HG02571 (cell line): ENCODE results near the gene POLR2F.

Experiments used
- ATAC-seq: cut with Tn5 transposase; IDR thresholded peaks from one replicate; pipeline ENCODE4 v1.9.1; 2021; ENCODE audit warnings: mild to moderate bottlenecking, moderate library complexity; ENCODE audit not compliant: unreplicated experiment

POLR2F gene

DNA sequence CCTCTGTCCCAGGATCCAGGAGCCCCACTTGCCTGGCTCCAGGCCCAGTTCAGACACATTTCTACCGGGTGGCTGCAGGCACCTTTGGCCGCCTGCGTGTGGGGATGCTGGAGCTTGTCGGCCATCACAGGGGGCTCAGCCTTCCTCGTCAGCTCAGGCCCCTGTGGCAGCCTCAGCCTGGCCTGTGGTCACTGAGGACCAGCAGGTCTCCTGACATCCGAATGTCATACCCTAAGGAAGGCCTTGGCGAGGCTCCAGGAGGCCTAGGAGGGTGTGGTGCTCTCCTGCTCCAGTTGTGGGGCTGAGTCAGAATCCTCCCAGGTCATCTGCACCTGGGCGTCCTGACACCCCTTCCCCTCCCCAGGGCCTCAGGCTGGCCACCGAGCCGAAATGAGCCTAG is 45.7 kb downstream of the POLR2F start:
- ATAC-seq = no peak

GRCh38 chr22:37999640-38000272 is 46.3 kb downstream of the POLR2F start:
- ATAC-seq = no peak

GRCh38 chr22:38005943-38006342 is 52.4 kb downstream of the POLR2F start:
- no peak for ATAC-seq

DNA sequence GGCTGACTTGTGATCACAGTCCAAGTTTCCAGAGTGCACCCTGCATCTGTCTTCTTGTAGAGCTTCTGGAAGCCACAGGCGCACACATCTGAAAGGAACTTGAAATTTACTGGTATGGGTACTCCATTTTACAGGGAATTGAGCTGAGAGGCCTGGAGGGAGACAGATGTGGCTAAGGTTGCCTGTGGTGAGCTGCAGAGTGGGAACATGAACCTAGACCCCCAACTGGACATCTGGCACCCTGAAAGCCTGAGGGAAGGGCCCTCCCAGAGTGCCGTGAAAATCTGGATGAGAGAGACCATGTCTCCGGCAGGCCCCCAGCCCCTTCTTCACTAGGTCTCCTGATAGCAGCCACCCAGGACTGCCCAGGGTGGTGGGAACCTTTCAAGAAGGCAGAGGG is 53.4 kb downstream of the POLR2F start:
- ATAC-seq = no peak

DNA sequence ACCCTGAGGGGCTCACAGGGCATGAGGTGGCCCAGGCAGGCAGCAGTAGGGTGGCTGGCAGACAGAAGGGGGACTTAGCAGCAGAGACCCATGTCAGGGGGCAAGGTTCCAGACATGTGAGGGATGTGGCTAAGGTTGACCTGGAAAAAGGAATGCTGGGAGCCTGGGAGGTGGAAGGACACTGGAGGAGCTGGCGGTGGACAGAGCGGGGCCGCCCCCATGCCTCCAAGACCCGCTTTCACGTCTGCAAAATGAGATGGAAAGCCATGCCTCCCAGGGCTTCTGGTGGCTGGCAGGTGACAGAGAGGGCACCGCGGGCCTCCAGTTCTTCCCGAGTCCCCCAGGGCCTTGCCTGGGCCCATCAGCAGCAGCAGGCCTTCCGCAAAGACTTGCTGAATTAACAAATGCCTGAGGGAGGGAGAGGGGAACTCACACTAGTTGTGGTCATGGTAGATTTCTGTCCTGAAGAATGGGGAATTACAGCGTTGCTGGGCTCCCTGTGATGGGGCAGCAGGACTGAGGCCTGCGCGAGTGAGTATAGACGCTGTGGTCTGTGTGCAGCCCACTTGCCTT is 53.9 kb downstream of the POLR2F start:
- ATAC-seq = no peak

DNA sequence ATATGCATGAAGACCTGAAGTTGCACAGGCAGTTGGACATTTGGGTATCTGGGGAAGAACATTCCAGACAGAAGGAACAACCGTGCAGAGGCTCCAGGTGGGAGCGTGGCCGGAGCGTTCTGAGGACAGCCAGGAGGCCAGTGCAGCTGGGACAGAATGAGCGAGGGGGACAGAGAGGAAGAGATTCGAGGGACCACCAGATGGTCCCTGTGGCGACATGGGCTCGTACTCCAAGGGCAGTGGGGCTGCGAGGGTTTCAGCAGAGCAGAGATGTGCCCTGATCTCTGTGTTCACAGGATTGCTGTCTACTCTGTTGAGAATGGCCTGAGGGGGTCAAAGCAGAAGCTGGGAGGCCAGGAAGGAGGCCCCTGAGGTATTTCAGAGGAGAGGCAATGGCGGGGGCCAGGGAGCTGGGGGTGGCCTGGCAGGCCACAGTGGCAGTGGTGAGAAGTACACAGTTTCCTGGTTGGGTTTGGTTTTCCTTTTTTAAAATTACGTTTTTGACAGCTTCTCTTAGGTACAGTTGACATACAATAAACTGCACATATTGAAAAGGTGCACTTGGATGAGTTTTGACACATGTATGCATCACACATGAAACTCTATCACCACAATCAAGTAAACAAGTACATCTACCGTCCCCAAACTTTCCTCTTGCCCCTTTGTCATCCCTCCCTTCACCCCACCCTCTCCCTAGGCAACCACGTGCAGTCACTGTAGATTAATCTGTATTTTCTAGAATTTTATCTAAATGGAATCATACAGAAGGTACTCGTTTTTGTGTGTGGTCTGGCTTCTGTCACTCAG is 55.7 kb downstream of the POLR2F start:
- no peak for ATAC-seq

GRCh38 chr22:38012604-38013072 is 59.1 kb downstream of the POLR2F start:
- no peak for ATAC-seq

DNA sequence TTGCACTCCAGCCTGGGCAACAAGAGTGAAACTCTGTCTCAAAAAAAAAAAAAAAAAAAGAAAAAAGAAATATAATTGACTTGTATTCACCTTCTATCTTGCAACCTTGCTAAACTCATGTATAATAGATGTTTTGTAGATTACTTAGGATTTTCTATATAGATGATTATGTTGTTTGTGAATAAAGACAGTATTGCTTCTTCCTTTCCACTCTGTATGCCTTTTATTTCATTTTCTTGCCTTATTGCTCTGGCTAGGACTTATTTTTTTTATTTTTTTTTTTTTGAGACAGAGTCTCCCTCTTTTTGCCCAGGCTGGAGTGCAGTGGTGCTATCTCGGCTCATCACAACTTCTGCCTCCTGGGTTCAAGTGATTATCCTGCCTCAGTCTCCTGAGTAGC is 60.6 kb downstream of the POLR2F start:
- ATAC-seq = no peak

DNA sequence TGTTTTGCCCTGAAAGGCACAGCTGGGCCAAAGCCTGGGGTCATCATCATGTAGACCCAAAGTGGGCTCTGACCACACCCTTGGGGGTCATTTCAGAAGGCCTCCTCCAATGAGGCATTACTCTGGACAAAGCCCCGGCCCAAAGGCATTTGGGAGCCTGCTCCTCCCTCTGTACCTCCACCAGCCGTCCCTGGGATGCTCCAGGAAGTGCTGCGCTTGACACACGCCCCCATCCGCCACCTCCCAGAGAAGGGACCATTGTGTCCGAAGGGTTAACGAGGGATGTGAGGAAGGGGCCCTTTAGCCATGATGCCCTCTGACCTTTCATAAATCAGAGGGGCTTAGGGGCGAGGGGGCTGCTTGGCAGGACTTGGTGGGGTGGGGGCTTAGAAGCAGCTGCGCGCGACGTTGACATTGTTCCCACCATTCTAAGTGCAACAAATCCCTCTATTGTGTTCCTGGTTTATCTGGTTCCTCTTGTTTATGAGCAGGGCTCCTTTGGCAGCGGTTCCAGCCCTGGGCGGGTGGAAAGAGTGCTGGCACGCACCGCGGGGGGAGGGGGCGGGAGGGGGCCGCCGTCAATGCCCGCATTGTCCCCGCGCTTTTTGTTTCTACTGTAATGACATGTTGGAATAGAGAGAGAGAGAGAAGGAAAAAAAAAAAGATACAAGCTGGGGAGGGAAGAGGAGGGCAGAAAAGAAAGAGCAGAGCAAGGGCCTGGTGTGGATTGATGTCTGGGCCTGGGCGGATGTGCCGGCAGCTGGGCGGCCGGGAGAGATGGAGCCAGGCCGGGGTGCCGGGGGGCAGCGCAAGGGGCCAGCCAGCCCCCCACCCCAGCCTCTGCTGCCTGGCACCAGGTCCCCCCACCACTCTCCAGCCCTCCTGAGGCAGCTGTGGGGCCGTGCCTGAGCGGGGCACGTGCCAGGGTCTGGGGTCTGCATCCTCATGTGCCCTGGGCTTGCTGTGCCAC is 63.0 kb downstream of the POLR2F start:
- ATAC-seq = no peak

DNA sequence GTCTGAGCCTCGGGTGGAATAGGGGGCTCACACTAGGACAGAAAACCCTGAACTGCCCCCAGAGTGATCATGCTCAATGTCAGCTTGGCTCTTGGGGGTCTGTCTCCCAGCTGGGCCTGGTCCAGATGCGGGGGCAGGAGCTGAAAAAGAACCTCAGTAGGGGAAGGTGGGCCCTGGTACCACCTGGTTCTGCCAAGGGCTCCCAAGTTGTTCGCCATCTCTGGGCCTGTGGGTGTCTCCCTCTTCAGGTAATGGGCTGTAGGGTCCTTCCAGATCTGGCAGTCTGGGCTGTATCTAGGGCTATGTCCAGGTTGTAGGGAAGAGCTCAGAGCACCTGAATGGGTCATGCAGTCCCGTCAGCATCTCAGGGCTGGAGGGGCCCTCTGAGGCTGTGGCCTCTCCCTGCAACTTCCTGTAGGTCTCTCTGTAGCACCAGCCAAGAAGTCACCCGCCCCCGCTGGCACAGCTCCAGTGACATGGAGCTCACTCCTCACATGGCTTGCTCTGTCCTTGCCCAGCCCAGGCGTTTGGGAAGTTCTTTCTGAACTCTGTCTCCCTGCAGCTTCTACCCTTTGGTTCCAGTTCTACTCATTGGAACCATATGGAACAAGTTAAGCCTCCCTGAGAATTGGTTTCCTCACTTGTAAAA is 63.9 kb downstream of the POLR2F start:
- no peak for ATAC-seq

- ATAC-seq = no peak
Observed at GRCh38 chr22:38017939-38018885, 64.7 kb downstream of the POLR2F start.
